CD4-positive, alpha-beta T cell (primary cell): Measurements from ENCODE around the gene FAM98C. TPM values are rescaled to one million over a fixed set of nuclear protein-coding genes. Genes with fewer than 3 reads are reported as not detected.

Experiments used
- ATAC-seq: fragments of 200-7000 bp; cut with Tn5 transposase; one replicate; pipeline ENCODE4 v1.10.0; 2022; ENCODE audit warnings: mild to moderate bottlenecking; ENCODE audit not compliant: poor library complexity
- CTCF ChIA-PET: fragments of 350-600 bp; sonication (Branson Sonifier 250); formaldehyde crosslinking; loops from one replicate; lab custom pipeline; 2021; ENCODE audit warnings: antibody characterized with exemption, inconsistent platforms; lab: Charles Lee
- POLR2A ChIA-PET: fragments of 350-600 bp; sonication (Branson Sonifier 250); formaldehyde crosslinking; loops from one replicate; lab custom pipeline; 2021; ENCODE audit warnings: antibody characterized with exemption, inconsistent platforms; lab: Charles Lee
- DNase-seq, 14 experiments: peaks; one replicate each; pipeline ENCODE4 v3.0.0-alpha.2; 2013 to 2020; ENCODE audit warnings: mixed read lengths in 2 of 14
- H3K27ac ChIP-seq, 2 donors: one replicate each; pipeline versions ENCODE4 v1.5.1 to v1.7.0; 2013; ENCODE audit warnings: low read length in 2 of 2, low read depth in 1 of 2, mild to moderate bottlenecking in 1 of 2
- H3K27me3 ChIP-seq, 2 experiments: 1 replicate in 1 of 2; 2 replicates in 1 of 2; pipeline versions ENCODE4 v1.6.1 to v1.7.0; 2013; ENCODE audit warnings: low read length in 2 of 2, control low read depth in 1 of 2, mild to moderate bottlenecking in 1 of 2, moderate library complexity in 1 of 2; ENCODE audit not compliant: insufficient read depth in 2 of 2, control insufficient read depth in 1 of 2
- H3K36me3 ChIP-seq: one replicate; pipeline ENCODE4 v1.6.1; 2013; ENCODE audit warnings: low read length, control low read depth; ENCODE audit not compliant: insufficient read depth
- H3K4me1 ChIP-seq: one replicate; pipeline ENCODE4 v1.6.1; 2013; ENCODE audit warnings: low read length, control low read depth; ENCODE audit not compliant: insufficient read depth
- H3K4me3 ChIP-seq: one replicate; pipeline ENCODE4 v1.5.1; 2013; ENCODE audit warnings: mild to moderate bottlenecking, low read length, moderate library complexity
- H3K9me3 ChIP-seq, 2 experiments: 1 replicate in 1 of 2; 2 replicates in 1 of 2; pipeline versions ENCODE4 v1.6.1 to v1.7.0; 2013; ENCODE audit warnings: low read length in 2 of 2, mild to moderate bottlenecking in 2 of 2, control low read depth in 1 of 2, moderate library complexity in 1 of 2; ENCODE audit not compliant: control insufficient read depth in 1 of 2, insufficient read depth in 1 of 2
- H3K27ac Mint-ChIP-seq: one replicate; pipeline ENCODE4 v1.8.0; 2020; ENCODE audit warnings: mixed read lengths
- H3K27me3 Mint-ChIP-seq: one replicate; pipeline ENCODE4 v1.8.0; 2021; ENCODE audit warnings: mixed read lengths
- H3K36me3 Mint-ChIP-seq: one replicate; pipeline ENCODE4 v1.8.0; 2021; ENCODE audit warnings: low read depth, mixed read lengths
- H3K4me1 Mint-ChIP-seq: one replicate; pipeline ENCODE4 v1.8.0; 2021; ENCODE audit warnings: low read depth, mixed read lengths
- H3K4me3 Mint-ChIP-seq: one replicate; pipeline ENCODE4 v1.8.0; 2020; ENCODE audit warnings: mild to moderate bottlenecking, mixed read lengths
- H3K9me3 Mint-ChIP-seq: one replicate; pipeline ENCODE4 v1.8.0; 2020; ENCODE audit warnings: mixed read lengths
- intact Hi-C, 2 experiments: fragments of 100-400 bp; cut with DNase I in 1 of 2; cut with micrococcal nuclease in 1 of 2; formaldehyde crosslinking; loops; one replicate each; pipeline versions ENCODE4 v1.15.1 to v1.9.0; 2023 to 2025; cut with DNase I, micrococcal nuclease
- polyA plus RNA-seq, 2 donors: library from polyadenylated mRNA; unstranded; fragments of 120-200 nt; gene quantifications; one replicate each; pipeline ENCODE4 v1.2.1, GENCODE V29; 2013
- total RNA-seq, 174 experiments: library from RNA in 2 of 174; stranded (reverse) in 2 of 174; gene quantifications; one replicate each; pipeline ENCODE4 v1.2.3 and lab custom pipeline; 2021 to 2026
- TF ChIP-seq, protein P1 (sequence below): fragments of 200-600 bp; IDR thresholded peaks from one replicate; pipeline ENCODE4 v1.8.0; 2022; ENCODE audit warnings: antibody characterized with exemption, mild to moderate bottlenecking

FAM98C gene
- total RNA-seq, result 10 to 100 TPM; 33.2 to 36.1 TPM
- polyA plus RNA-seq (2013, experiment 1 of 2), result 35.0 TPM
- polyA plus RNA-seq (2013, experiment 2 of 2), result 31.4 TPM
- total RNA-seq (lab: John Stamatoyannopoulos, UW), result 10.4 to 63.1 (median 27.1) reads per million in 172 experiments

- Histone ChIP-seq H3K4me1 (peaks cover 26% of the 10 kb centered on the region), H3K9me3 (no peaks in the 10 kb centered on the region), H3K36me3 (peaks cover 22% of the 10 kb centered on the region), H3K27me3 (no peaks in the 10 kb centered on the region), H3K27ac (peak within 1 kb of the TSS; percentile 75 to 81), H3K4me3 (peak within 1 kb of the TSS; percentile 74)
- intact Hi-C loops, result loop anchor here (1.0 to 10.0 kb wide), 13 partner anchors 14 to 549 kb away; partner anchors contain the start of genes EIF3K (in 2 of the 2), MAP4K1 (in 2 of the 2), MRPS12 (in 2 of the 2) and PSMD8 (in 2 of the 2)
- Mint-ChIP-seq H3K27ac (peak within 1 kb of the TSS; percentile 91), H3K4me3 (peak within 1 kb of the TSS; percentile 97), H3K36me3 (peaks cover 29% of the 10 kb centered on the region), H3K27me3 (no peaks in the 10 kb centered on the region), H3K4me1 (peaks cover 16% of the 10 kb centered on the region), H3K9me3 (no peaks in the 10 kb centered on the region)
- TF ChIP-seq, protein P1, sequence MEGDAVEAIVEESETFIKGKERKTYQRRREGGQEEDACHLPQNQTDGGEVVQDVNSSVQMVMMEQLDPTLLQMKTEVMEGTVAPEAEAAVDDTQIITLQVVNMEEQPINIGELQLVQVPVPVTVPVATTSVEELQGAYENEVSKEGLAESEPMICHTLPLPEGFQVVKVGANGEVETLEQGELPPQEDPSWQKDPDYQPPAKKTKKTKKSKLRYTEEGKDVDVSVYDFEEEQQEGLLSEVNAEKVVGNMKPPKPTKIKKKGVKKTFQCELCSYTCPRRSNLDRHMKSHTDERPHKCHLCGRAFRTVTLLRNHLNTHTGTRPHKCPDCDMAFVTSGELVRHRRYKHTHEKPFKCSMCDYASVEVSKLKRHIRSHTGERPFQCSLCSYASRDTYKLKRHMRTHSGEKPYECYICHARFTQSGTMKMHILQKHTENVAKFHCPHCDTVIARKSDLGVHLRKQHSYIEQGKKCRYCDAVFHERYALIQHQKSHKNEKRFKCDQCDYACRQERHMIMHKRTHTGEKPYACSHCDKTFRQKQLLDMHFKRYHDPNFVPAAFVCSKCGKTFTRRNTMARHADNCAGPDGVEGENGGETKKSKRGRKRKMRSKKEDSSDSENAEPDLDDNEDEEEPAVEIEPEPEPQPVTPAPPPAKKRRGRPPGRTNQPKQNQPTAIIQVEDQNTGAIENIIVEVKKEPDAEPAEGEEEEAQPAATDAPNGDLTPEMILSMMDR, result peak; percentile 97
- peak; percentile 96 to 99 (median 98) for DNase-seq
- peak; percentile 95 for ATAC-seq
- ChIA-PET CTCF (interaction anchor here (0.7 to 3.1 kb wide), 36 partner anchors 9 to 1033 kb away, joined by 3 to 45 read pairs (median 5); partner anchors contain the start of genes ACTN4, CATSPERG, EIF3K and GGN), POLR2A (interaction anchor here (0.5 to 4.1 kb wide), 48 partner anchors 9 to 1033 kb away, joined by 3 to 73 read pairs (median 5); partner anchors contain the start of genes ACTN4, CATSPERG, ECH1 and EIF3K)
Measured at GRCh38 chr19:38402967-38403674, at the start of gene FAM98C. Gene FAM98C (plus strand): TSS chr19:38403093. CDS start chr19:38403154, 61 bp downstream.

- no peak for ATAC-seq
Measured at GRCh38 chr19:38355728-38356725, 46.9 kb upstream of the FAM98C start.

More at GRCh38 chr19:38355728-38356725, 46.9 kb upstream of the FAM98C start:
- Mint-ChIP-seq H3K9me3 (no peaks in the 10 kb centered on the region), H3K27me3 (peaks cover 6% of the 10 kb centered on the region), H3K4me3 (no peak overlapping the region), H3K4me1 (peaks cover 6% of the 10 kb centered on the region), H3K27ac (no peak overlapping the region), H3K36me3 (no peaks in the 10 kb centered on the region)
- H3K27ac ChIP-seq, result no peak overlapping the region
- no peak overlapping the region for H3K4me3 ChIP-seq
- no peaks in the 10 kb centered on the region for H3K9me3 ChIP-seq
- intact Hi-C loops, result no loop called here
- TF ChIP-seq, protein P1, result no peak
- H3K4me1 ChIP-seq, result no peaks in the 10 kb centered on the region
- peaks cover 0 to 2% of the 10 kb centered on the region in 2 experiments for H3K27me3 ChIP-seq
- CTCF ChIA-PET, result no interaction called here
- H3K36me3 ChIP-seq, result no peaks in the 10 kb centered on the region
- no peak for DNase-seq
- POLR2A ChIA-PET, result no interaction called here
